H1 (cell line): Measurements from ENCODE around the gene KCNH4.
A peak's percentile ranks its signal among the peaks of the same experiment; 100 is the strongest.

Experiments used
- EZH2 ChIP-seq: fragments of 200-600 bp; sonication (generic); IDR thresholded peaks from 2 replicates; pipeline ENCODE4 v1.7.1; 2012; ENCODE audit warnings: low read depth, mild to moderate bottlenecking, moderate library complexity, low read length, inconsistent platforms; ENCODE audit not compliant: severe bottlenecking
- POLR2A ChIP-seq, 2 experiments: IDR thresholded peaks; 1 replicate in 1 of 2; 2 replicates in 1 of 2; pipeline ENCODE4 v1.6.1; 2011; ENCODE audit warnings: low read depth in 2 of 2, low read length in 2 of 2, mild to moderate bottlenecking in 2 of 2; ENCODE audit errors: control extremely low read depth in 1 of 2

DNA sequence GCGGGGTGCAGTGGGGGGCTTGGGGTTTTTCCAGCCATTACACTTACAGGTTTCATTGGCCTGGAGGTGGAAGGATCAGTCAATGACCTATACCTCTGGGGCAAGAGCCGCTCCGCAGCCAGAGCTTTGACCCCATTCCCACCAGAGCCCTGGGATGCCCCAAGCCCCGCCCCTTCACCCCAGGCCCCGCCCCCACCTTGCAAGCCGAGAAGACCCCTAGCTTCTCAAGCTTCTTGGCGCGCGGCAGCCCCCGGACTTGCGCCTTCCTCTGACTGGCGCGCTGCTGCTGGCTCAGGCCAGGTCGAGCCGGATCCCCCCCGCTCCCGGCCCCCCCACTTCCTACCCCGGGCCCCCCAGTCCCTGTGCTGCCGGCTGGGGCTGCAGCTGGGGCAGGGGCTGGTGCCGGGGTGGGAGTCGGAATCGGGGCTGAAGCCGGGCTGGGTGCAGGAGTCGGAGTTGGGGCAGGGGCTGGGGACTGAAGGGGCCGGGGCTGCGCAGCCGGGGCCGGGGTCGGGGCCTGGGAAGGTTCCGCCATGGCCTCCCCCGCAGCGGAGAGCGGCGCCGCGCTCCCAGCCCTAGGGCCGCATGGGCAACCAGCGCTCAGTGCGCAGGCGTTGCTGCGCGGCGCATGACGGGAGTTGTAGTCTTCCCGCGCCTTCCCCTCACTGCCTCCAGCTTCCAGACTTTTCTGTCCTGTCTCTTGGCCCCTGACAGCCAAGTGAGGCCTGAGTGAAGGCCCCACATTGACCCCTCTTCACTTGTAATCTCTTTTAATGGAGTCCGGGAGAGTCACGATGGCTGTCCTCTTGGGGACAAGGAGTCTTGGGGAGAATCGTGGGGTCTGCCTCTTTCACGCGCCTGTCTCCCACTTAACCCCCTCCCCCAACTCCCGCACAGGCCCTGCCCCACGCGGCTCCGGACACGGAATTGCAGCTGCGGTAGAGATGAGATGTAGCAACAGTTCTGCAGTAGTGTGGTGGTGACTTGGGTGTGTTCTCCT is 59.9 kb downstream of the KCNH4 start, which contains the start of gene KAT2A:
- TF ChIP-seq EZH2 (no peak), POLR2A (IDR thresholded peaks at IDR 0.05; ENCODE audit: control extremely low read depth in 1 of 2, low read depth in 2 of 2, low read length in 2 of 2) (peak in 1 of 2 experiments; percentile 81; a peak in 2 of 3 replicates)
